K562 (cell line): ENCODE measurements around the gene APEX1. TPM values are rescaled to one million over a fixed set of nuclear protein-coding genes. Genes with fewer than 3 reads are reported as not detected.

Experiments used
- ELF2 ChIP-seq: fragments of 250-450 bp; sonication (Bioruptor Pico); IDR thresholded peaks from 2 replicates; pipeline ENCODE4 v1.5.0; 2021; ENCODE audit warnings: mild to moderate bottlenecking
- ETV5 ChIP-seq: sonication (generic); formaldehyde crosslinking; IDR thresholded peaks from 2 replicates; pipeline ENCODE4 v1.4.0; 2020; ENCODE audit warnings: low read depth, mild to moderate bottlenecking, missing genetic modification reagents
- FUS ChIP-seq: fragments of 200-400 bp; formaldehyde crosslinking; optimal IDR thresholded peaks from 2 replicates; pipeline ENCODE3; 2017; ENCODE audit warnings: low read depth, low read length
- HNRNPL ChIP-seq: fragments of 200-400 bp; formaldehyde crosslinking; IDR thresholded peaks from 2 replicates; pipeline ENCODE4 v1.6.1; 2017; ENCODE audit warnings: low read depth, mild to moderate bottlenecking, low read length
- MED1 ChIP-seq: sonication (generic); formaldehyde crosslinking; IDR thresholded peaks from 2 replicates; pipeline ENCODE4 v1.8.1; 2023; ENCODE audit warnings: missing genetic modification reagents, borderline replicate concordance
- NCOA1 ChIP-seq: fragments of 450-650 bp; IDR thresholded peaks from 2 replicates; pipeline ENCODE4 v1.6.1; 2016; ENCODE audit warnings: low read depth
- POLR2H ChIP-seq: IDR thresholded peaks from 2 replicates; pipeline ENCODE4 v1.6.1; 2016; ENCODE audit warnings: missing genetic modification characterization, low read depth, mild to moderate bottlenecking, control low read depth, missing compliant biosample characterization, moderate library complexity
- SRSF1 ChIP-seq: fragments of 200-400 bp; formaldehyde crosslinking; IDR thresholded peaks from 2 replicates; pipeline ENCODE4 v1.6.1; 2017; ENCODE audit warnings: mild to moderate bottlenecking, low read depth, low read length, moderate library complexity
- TAF9B ChIP-seq: fragments of 450-650 bp; IDR thresholded peaks from 2 replicates; pipeline ENCODE4 v1.6.1; 2018; ENCODE audit warnings: mild to moderate bottlenecking; ENCODE audit not compliant: partially characterized antibody
- TCF3 ChIP-seq: sonication (generic); formaldehyde crosslinking; IDR thresholded peaks from 2 replicates; pipeline ENCODE4 v1.4.0; 2020; ENCODE audit warnings: mild to moderate bottlenecking, missing genetic modification reagents
- UBTF ChIP-seq, 2 experiments: IDR thresholded peaks; 2 replicates each; pipeline ENCODE4 v1.6.1; 2012; ENCODE audit warnings: improper control_type of control experiment in 2 of 2, low read depth in 2 of 2, low read length in 2 of 2, borderline replicate concordance in 1 of 2
- ZHX1 ChIP-seq: fragments of 150-350 bp; conservative IDR thresholded peaks from 2 replicates; pipeline ENCODE4 v1.6.1; 2014; ENCODE audit warnings: low read length
- ZNF280A ChIP-seq: fragments of 450-650 bp; IDR thresholded peaks from 2 replicates; pipeline ENCODE4 v1.6.1; 2018; ENCODE audit warnings: mild to moderate bottlenecking, low read depth; ENCODE audit not compliant: partially characterized antibody
- ZNF639 ChIP-seq, 2 experiments: fragments of 200-800 bp in 1 of 2; sonication (Bioruptor generic) in 1 of 2; sonication (generic) in 1 of 2; formaldehyde crosslinking in 1 of 2; IDR thresholded peaks in 1 of 2; conservative IDR thresholded peaks in 1 of 2; 2 replicates each; pipeline versions ENCODE4 v1.5.0 to v1.6.1; 2016 to 2020; ENCODE audit warnings: missing compliant biosample characterization in 1 of 2, missing genetic modification characterization in 1 of 2, missing genetic modification reagents in 1 of 2
- ZNF780A ChIP-seq: fragments of 250-450 bp; sonication (Bioruptor Pico); IDR thresholded peaks from 2 replicates; pipeline ENCODE4 v1.5.0; 2021; ENCODE audit warnings: mild to moderate bottlenecking
- polyA plus RNA-seq, 8 experiments: library from polyadenylated mRNA; depleted of rRNA in 4 of 8; stranded (reverse) in 5 of 8; unstranded in 3 of 8; fragments of >200 nt; fragmentation: Nextera tagmentation in 2 of 8; fragmentation: Illumina TruSeq in 1 of 8; extraction: Ambion mirVana in 2 of 8; extraction: Trizol in 1 of 8; gene quantifications; 2 replicates each; pipeline versions ENCODE4 v1.2.1 to v1.2.3, GENCODE V29; 2011 to 2014; ENCODE audit warnings: inconsistent platforms in 1 of 8, missing spikeins in 1 of 8
- total RNA-seq, 7 experiments: library from RNA; depleted of rRNA in 6 of 7; stranded (reverse); fragments of >200 nt in 6 of 7; fragmentation: Illumina TruSeq in 2 of 7; extraction: Trizol in 2 of 7; gene quantifications; 2 replicates each; pipeline versions ENCODE4 v1.2.1 to v1.2.3, GENCODE V29; 2011 to 2021; ENCODE audit warnings: low replicate concordance in 1 of 7

Gene APEX1
- total and polyA plus RNA-seq, 9 of the 15 experiments (the other 6 are each of a cell fraction or from before 2014, with no cell fraction given): 50.2 to 274 (median 158) TPM

GRCh38 chr14:20412876-20413743 lies 41.9 kb upstream of the APEX1 start, which contains the start of gene TEP1 (continued):
- no peak for TF ChIP-seq ZNF280A
- 0 out of 4 replicates have a peak, but pooled peaks have one; percentile 40 to 66 for TF ChIP-seq UBTF (IDR thresholded peaks at IDR 0.05; ENCODE audit: borderline replicate concordance in 1 of 2, low read depth in 2 of 2, low read length in 2 of 2)
- TF ChIP-seq HNRNPL: peak; percentile 82; the same call in 1 of the 2 replicates
- no peak for TF ChIP-seq TCF3 (CRISPR knock-in tag)
- TF ChIP-seq TAF9B: peak; percentile 63
- no peak for TF ChIP-seq ZNF780A (CRISPR knock-in tag)
- no peak for TF ChIP-seq SRSF1
- no peak for TF ChIP-seq MED1 (CRISPR knock-in tag)
- peak; percentile 72 for TF ChIP-seq POLR2H (tag)
- no peak for TF ChIP-seq ELF2
- TF ChIP-seq NCOA1: 0 out of 2 replicates have a peak, but pooled peaks have one; percentile 38
- no peak for TF ChIP-seq FUS
- peak; percentile 78; the same call in 1 of the 2 replicates for TF ChIP-seq ETV5 (CRISPR knock-in tag)
- TF ChIP-seq ZNF639 (CRISPR knock-in tag; conservative IDR thresholded peaks at IDR 0.05 in 1 of 2, IDR thresholded peaks at IDR 0.05 in 1 of 2): peak in 1 of 2 experiments; percentile 34; a peak in 1 of 4 replicates
- no peak for TF ChIP-seq ZHX1
